ENCODE results near the gene CHRNA9.

DNA sequence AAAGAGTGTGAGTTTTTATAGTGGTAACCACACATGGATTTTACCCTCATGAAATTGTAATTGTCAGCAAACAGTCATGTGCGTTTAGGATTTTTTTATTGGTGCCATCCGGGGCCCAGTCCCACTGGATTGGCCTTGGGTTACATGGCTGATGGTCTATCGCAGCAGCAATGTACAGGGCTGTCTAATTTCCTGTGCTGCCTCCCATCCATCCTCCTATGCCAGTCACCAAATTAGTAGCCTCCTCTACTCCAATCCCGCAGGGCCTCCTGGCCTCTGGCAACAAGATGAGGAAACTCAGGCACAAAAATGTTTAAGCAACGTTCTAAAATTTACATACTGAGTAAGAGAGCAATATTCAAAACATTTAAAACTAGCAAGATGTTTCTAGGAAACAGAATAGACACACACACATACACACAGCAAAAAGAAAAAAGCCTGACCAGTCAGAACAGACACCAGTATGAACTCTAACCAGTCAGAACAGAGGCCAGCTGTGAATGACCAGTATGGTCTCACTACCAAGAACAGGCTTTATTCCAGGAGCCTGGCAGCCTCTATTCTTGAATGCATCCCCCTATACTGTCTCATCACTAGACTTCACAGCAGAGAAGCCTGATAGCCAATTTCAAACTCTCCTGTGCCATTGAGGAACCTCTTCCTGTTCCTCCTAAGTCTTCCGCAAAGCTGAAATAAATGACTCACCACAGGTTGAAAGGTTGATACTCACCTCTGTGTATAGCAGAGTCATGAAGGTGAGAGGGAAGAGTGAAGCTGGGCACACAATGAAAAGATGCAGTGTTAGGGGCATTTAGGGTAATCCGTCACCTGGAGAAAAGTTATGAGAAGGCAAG lies 42.6 kb downstream of the CHRNA9 start:
- TF ChIP-seq POLR2AphosphoS5 (IDR thresholded peaks at IDR 0.05; ENCODE audit: low read depth, low read length) = no peak
- TF ChIP-seq ZNF674 (CRISPR knock-in tag; IDR thresholded peaks at IDR 0.05; ENCODE audit: low read depth) = no peak
- no peak for TF ChIP-seq RFX5 (IDR thresholded peaks at IDR 0.05; ENCODE audit: low read depth, low read length)
- TF ChIP-seq ZNF75D (CRISPR knock-in tag; IDR thresholded peaks at IDR 0.05; ENCODE audit: borderline replicate concordance) = no peak
- no peak for TF ChIP-seq ZMYM3 (CRISPR knock-in tag; IDR thresholded peaks at IDR 0.05)
